ENCODE data around the gene PRRG2. TPM values are rescaled to one million over a fixed set of nuclear protein-coding genes. Genes with fewer than 3 reads are reported as not detected.

PRRG2 gene
- total RNA-seq, 4 donors from 2014 or later, result 0.17 to 2.5 (median 1.6) TPM; not detected in 1

DNA sequence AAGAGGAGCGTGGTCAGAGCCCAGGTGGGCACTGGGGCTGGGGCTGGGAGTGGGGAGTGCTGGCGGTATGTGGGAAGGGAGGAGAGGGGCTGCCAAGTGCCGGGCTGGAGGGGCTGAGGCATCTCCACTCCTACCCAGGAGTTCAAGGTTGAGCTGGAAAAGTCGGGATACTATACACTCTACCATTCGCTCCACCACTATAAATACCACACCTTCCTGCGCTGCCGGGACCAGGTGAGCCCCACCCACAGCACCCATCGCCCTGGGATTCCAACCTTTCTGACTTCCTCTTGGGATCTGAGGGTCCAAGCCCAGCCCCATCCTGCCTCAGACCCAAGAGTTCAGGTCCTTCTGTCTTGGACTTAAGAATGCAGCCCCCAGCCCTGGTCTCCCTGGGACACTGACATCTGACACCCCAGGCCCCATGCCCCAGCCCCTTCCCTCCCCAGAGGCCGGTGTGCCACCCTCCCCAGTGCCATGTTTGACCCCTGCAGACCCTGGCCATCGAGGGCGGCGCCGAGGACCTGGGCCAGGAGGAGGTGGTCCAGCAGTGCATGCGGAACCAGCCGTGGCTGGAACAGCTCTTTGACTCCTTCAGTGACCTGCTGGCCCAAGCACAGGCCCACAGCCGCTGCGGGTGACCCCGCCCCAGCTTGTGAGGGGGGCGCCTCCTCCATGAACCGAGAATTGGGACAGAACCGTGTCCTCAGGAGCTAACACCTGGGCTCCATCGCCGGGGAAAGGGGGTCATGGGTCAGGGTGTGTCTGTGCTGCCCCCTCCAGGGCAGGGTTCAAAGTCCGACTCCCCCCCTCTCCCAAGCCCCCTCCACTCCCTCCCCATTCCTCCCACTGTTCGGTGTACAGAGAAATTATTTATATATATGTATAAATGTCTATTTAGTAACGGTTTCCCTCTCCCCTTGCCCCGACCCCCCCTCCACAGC lies 44.1 kb downstream of the PRRG2 start:
- 71% methylated on average over 11 of the region's 27 CpGs for WGBS
- no peak overlapping the region for H3K4me3 ChIP-seq
- H3K27me3 ChIP-seq, result no peaks in the 10 kb centered on the region
- no peak for DNase-seq (ENCODE audit: extremely low spot score)
- H3K4me1 ChIP-seq, result peaks cover 0 to 11% (median 9%) of the 10 kb centered on the region in 4 donors
- H3K36me3 ChIP-seq, result peaks cover 23 to 60% (median 50%) of the 10 kb centered on the region in 4 donors
- no peaks in the 10 kb centered on the region for H3K9me3 ChIP-seq
- H3K27ac ChIP-seq (replicated peaks in 1 of 4), result no peak overlapping the region
- no peak for TF ChIP-seq EP300 (IDR thresholded peaks at IDR 0.05)
- TF ChIP-seq POLR2AphosphoS5 (IDR thresholded peaks at IDR 0.05), result no peak
- TF ChIP-seq POLR2A (IDR thresholded peaks at IDR 0.05; ENCODE audit: low read depth), result no peak
- TF ChIP-seq CTCF (IDR thresholded peaks at IDR 0.05), result no peak
- intact Hi-C loops (cut with DNase I), result no loop called here

GRCh38 chr19:49626226-49626625 lies 45.1 kb downstream of the PRRG2 start:
- Histone ChIP-seq H3K36me3 (peaks cover 22 to 51% (median 43%) of the 10 kb centered on the region in 4 donors), H3K27ac (replicated peaks in 1 of 4) (no peak overlapping the region)
- 84% methylated on average over 11 of the region's 11 CpGs for WGBS

DNA sequence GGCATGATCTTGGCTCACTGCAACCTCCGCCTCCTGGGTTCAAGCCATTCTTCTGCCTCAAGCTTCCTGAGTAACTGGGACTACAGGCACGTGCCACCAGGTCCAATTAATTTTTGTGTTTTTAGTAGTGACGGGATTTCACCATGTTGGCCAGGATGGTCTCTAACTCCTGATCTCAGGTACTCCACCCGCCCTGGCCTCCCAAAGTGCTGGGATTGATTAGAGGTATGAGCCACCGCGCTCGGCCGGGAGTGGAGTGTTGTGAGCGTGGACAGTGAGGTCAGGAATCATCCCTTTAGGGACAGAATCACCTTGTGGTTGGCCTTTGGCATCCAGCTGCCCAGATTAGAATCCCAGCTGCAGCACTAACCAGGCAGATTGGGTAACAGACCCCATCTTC lies 48.5 kb downstream of the PRRG2 start:
- intact Hi-C loops (cut with DNase I), result no loop called here
- Histone ChIP-seq H3K9me3 (no peaks in the 10 kb centered on the region), H3K4me3 (no peak overlapping the region), H3K27me3 (no peaks in the 10 kb centered on the region), H3K36me3 (peaks cover 21 to 38% (median 28%) of the 10 kb centered on the region in 4 donors), H3K4me1 (peaks cover 14 to 27% (median 26%) of the 10 kb centered on the region in 4 donors), H3K27ac (replicated peaks in 1 of 4) (no peak overlapping the region)
- TF ChIP-seq CTCF (IDR thresholded peaks at IDR 0.05), result no peak
- TF ChIP-seq EP300 (IDR thresholded peaks at IDR 0.05), result no peak
- no peak for TF ChIP-seq POLR2AphosphoS5 (IDR thresholded peaks at IDR 0.05)
- no peak for TF ChIP-seq POLR2A (IDR thresholded peaks at IDR 0.05; ENCODE audit: low read depth)
- no peak for DNase-seq (ENCODE audit: extremely low spot score)
- 83% methylated on average over 9 of the region's 9 CpGs for WGBS

More at GRCh38 chr19:49626226-49626625, 45.1 kb downstream of the PRRG2 start:
- H3K9me3 ChIP-seq, result no peaks in the 10 kb centered on the region
- H3K27me3 ChIP-seq, result no peaks in the 10 kb centered on the region
- H3K4me3 ChIP-seq, result no peak overlapping the region
- DNase-seq (ENCODE audit: extremely low spot score), result no peak
- H3K4me1 ChIP-seq, result peaks cover 7 to 21% (median 19%) of the 10 kb centered on the region in 4 donors
- intact Hi-C loops (cut with DNase I), result no loop called here
- TF ChIP-seq EP300 (IDR thresholded peaks at IDR 0.05) (no peak), POLR2A (IDR thresholded peaks at IDR 0.05; ENCODE audit: low read depth) (no peak), POLR2AphosphoS5 (IDR thresholded peaks at IDR 0.05) (no peak), CTCF (IDR thresholded peaks at IDR 0.05) (no peak)

DNA sequence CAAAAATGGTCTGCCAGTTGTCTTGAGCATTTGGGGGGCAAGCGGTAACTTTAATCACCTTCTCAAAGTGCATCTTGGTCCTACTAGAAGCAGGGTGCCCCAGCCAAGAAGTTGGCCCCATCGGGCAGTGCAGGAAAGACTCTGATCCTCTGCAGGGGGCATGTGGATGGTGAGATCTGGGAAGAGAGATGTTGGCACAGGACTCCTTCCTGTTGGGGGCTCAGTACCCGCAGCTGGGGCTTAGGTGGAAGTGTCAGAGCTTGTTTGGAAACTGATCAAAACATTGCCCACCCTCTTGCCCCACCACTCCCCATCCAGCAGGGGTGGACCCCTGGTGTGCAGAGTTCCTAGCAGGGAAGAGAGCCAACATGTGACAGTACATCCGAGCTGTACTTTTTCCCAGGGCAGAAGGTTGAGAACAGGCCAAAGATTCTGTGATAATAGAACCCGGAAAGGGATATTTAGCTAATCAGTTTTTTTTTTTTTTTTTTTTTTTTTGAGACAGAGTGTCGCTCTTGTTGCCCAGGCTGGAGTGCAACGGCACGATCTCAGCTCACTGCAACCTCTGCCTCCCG lies 50.0 kb downstream of the PRRG2 start:
- DNase-seq (ENCODE audit: extremely low spot score), result no peak
- no peak overlapping the region for H3K4me3 ChIP-seq
- no peaks in the 10 kb centered on the region for H3K27me3 ChIP-seq
- H3K4me1 ChIP-seq, result peaks cover 25 to 39% (median 36%) of the 10 kb centered on the region in 4 donors
- H3K9me3 ChIP-seq, result no peaks in the 10 kb centered on the region
- H3K27ac ChIP-seq (replicated peaks in 1 of 4), result peak overlapping the region in 2 of 4 donors; percentile 24 to 50
- TF ChIP-seq POLR2A (IDR thresholded peaks at IDR 0.05; ENCODE audit: low read depth), result no peak
- TF ChIP-seq POLR2AphosphoS5 (IDR thresholded peaks at IDR 0.05), result peak in 1 of 2 donors; percentile 42
- peaks cover 11 to 38% (median 28%) of the 10 kb centered on the region in 4 donors for H3K36me3 ChIP-seq
- intact Hi-C loops (cut with DNase I), result no loop called here
- 38% methylated on average over 9 of the region's 9 CpGs for WGBS

DNA sequence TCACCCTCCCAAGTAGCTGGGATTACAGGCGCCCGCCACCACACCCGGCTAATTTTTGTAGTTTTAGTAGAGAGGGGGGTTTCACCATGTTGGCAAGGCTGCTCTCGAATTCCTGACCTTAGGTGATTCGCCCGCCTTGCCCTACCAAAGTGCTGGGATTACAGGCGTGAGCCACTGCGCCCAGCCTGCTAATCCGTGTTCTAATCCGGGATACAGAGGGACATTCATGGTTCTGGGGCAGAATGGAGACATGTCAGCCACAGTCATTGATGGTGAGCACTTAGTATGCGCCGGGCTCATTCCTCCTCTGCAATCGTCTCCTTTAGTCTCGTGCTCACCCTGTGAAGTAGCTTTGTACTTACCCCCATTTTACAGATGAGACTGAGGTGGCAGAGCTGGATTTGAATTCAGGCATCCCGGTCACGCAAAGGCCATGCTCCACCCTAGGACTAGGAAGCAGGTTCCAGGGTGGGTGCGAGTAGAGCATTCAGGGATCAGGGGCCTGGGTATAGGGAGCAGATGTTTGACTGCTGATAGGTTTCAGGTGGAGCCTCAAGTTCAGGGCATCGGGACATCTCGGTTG lies 50.6 kb downstream of the PRRG2 start:
- Histone ChIP-seq H3K4me3 (no peak overlapping the region), H3K4me1 (peaks cover 30 to 45% (median 42%) of the 10 kb centered on the region in 4 donors), H3K36me3 (peaks cover 5 to 38% (median 28%) of the 10 kb centered on the region in 4 donors), H3K9me3 (no peaks in the 10 kb centered on the region), H3K27ac (replicated peaks in 1 of 4) (no peak overlapping the region), H3K27me3 (no peaks in the 10 kb centered on the region)
- TF ChIP-seq POLR2AphosphoS5 (IDR thresholded peaks at IDR 0.05) (no peak), CTCF (IDR thresholded peaks at IDR 0.05) (no peak), POLR2A (IDR thresholded peaks at IDR 0.05; ENCODE audit: low read depth) (no peak), EP300 (IDR thresholded peaks at IDR 0.05) (no peak)
- intact Hi-C loops (cut with DNase I), result no loop called here
- WGBS, result 85% methylated on average over 15 of the region's 19 CpGs
- no peak for DNase-seq (ENCODE audit: extremely low spot score)

All from esophagus muscularis mucosa (tissue), 4 donors.